ENCODE measurements around the gene MPV17L. TPM values are rescaled to one million over a fixed set of nuclear protein-coding genes. Genes with fewer than 3 reads are reported as not detected.
"Not testable (repeated sequence)": the region's sequence is repeated elsewhere in the genome, so short reads cannot be mapped to it uniquely, and the experiment has no call there.

The MPV17L gene
- total RNA-seq, 4 donors from 2014 or later, result 7.9 to 13.7 (median 11.3) TPM

- H3K36me3 ChIP-seq, result no peaks in the 10 kb centered on the region
- no peaks in the 10 kb centered on the region for H3K9me3 ChIP-seq
- TF ChIP-seq CTCF (IDR thresholded peaks at IDR 0.05) (no peak), POLR2AphosphoS5 (IDR thresholded peaks at IDR 0.05) (no peak), POLR2A (IDR thresholded peaks at IDR 0.05) (no peak)
- WGBS, 2 donors (ENCODE audit: low coverage in 1 of 2), result 78 to 81% methylated on average over 2 to 4 of the region's 4 CpGs
- no peaks in the 10 kb centered on the region for H3K27me3 ChIP-seq
- H3K4me1 ChIP-seq, result peaks cover 0 to 49% (median 0%) of the 10 kb centered on the region in 3 donors
- H3K27ac ChIP-seq, result no peak overlapping the region
- no peak for ATAC-seq
- H3K4me3 ChIP-seq, result no peak overlapping the region
These were observed 43.5 kb downstream of the MPV17L start for GRCh38 chr16:15439102-15439501.

- ATAC-seq, result no peak
- no peaks in the 10 kb centered on the region for H3K27me3 ChIP-seq
- 63 to 68% methylated on average over 4 of the region's 4 CpGs for WGBS, 2 donors (ENCODE audit: low coverage in 1 of 2)
- H3K4me1 ChIP-seq, result peaks cover 0 to 48% (median 0%) of the 10 kb centered on the region in 3 donors
- no peak for TF ChIP-seq EP300 (IDR thresholded peaks at IDR 0.05)
- TF ChIP-seq POLR2AphosphoS5 (IDR thresholded peaks at IDR 0.05), result no peak
- TF ChIP-seq POLR2A (IDR thresholded peaks at IDR 0.05), result no peak
- no peak for TF ChIP-seq CTCF (IDR thresholded peaks at IDR 0.05)
- H3K4me3 ChIP-seq, result no peak overlapping the region
- no peaks in the 10 kb centered on the region for H3K36me3 ChIP-seq
- peak overlapping the region in 1 of 4 donors; percentile 43 for H3K27ac ChIP-seq
- H3K9me3 ChIP-seq, result no peaks in the 10 kb centered on the region
These were observed 44.0 kb downstream of the MPV17L start for GRCh38 chr16:15439521-15439920.

GRCh38 chr16:15440852-15441251, 45.3 kb downstream of the MPV17L start:
- Histone ChIP-seq H3K27me3 (no peaks in the 10 kb centered on the region), H3K4me1 (peaks cover 0 to 36% (median 0%) of the 10 kb centered on the region in 3 donors), H3K36me3 (no peaks in the 10 kb centered on the region), H3K9me3 (no peaks in the 10 kb centered on the region), H3K27ac (peak overlapping the region in 1 of 4 donors; percentile 15), H3K4me3 (no peak overlapping the region)
- 74 to 79% methylated on average over 2 to 3 of the region's 3 CpGs for WGBS, 2 donors (ENCODE audit: low coverage in 1 of 2)
- no peak for ATAC-seq
- no peak for TF ChIP-seq EP300 (IDR thresholded peaks at IDR 0.05)
- TF ChIP-seq CTCF (IDR thresholded peaks at IDR 0.05), result no peak
- no peak for TF ChIP-seq POLR2AphosphoS5 (IDR thresholded peaks at IDR 0.05)
- TF ChIP-seq POLR2A (IDR thresholded peaks at IDR 0.05), result no peak

GRCh38 chr16:15442140-15442539, 46.6 kb downstream of the MPV17L start:
- peak overlapping the region in 1 of 4 donors; percentile 20 for H3K27ac ChIP-seq
- ATAC-seq, H3K9me3 ChIP-seq, H3K36me3 ChIP-seq, H3K27me3 ChIP-seq, H3K4me3 ChIP-seq: not testable (repeated sequence)
- WGBS, 2 donors (ENCODE audit: low coverage in 1 of 2), result 81 to 82% methylated on average over 5 of the region's 5 CpGs
- peaks cover 0 to 24% (median 0%) of the 10 kb centered on the region in 3 donors for H3K4me1 ChIP-seq

- Histone ChIP-seq H3K27ac (no peak overlapping the region), H3K9me3 (no peaks in the 10 kb centered on the region), H3K4me1 (peaks cover 0 to 24% (median 0%) of the 10 kb centered on the region in 3 donors), H3K27me3 (no peaks in the 10 kb centered on the region), H3K4me3 (no peak overlapping the region), H3K36me3 (peaks cover 0 to 6% of the 10 kb centered on the region in 2 donors)
- TF ChIP-seq POLR2AphosphoS5 (IDR thresholded peaks at IDR 0.05) (no peak), EP300 (IDR thresholded peaks at IDR 0.05) (no peak), POLR2A (IDR thresholded peaks at IDR 0.05) (no peak)
- no peak for ATAC-seq
- WGBS, 2 donors (ENCODE audit: low coverage in 1 of 2), result 93 to 95% methylated on average over 3 to 4 of the region's 4 CpGs
These were observed 48.2 kb downstream of the MPV17L start for GRCh38 chr16:15443753-15444152.

- WGBS, 2 donors (ENCODE audit: low coverage in 1 of 2), result 86 to 90% methylated on average over 3 of the region's 3 CpGs
- Histone ChIP-seq H3K36me3 (peaks cover 0 to 9% of the 10 kb centered on the region in 2 donors), H3K4me3 (no peak overlapping the region), H3K9me3 (no peaks in the 10 kb centered on the region), H3K27me3 (no peaks in the 10 kb centered on the region), H3K4me1 (peaks cover 0 to 21% (median 0%) of the 10 kb centered on the region in 3 donors), H3K27ac (no peak overlapping the region)
- no peak for ATAC-seq
- TF ChIP-seq EP300 (IDR thresholded peaks at IDR 0.05), result no peak
- TF ChIP-seq POLR2AphosphoS5 (IDR thresholded peaks at IDR 0.05), result no peak
- TF ChIP-seq POLR2A (IDR thresholded peaks at IDR 0.05), result no peak
- no peak for TF ChIP-seq CTCF (IDR thresholded peaks at IDR 0.05)
These were observed 48.7 kb downstream of the MPV17L start for GRCh38 chr16:15444264-15444663.
